SKM-1 (cell line): Measurements from ENCODE around the gene AHCYL1.
"Not testable (repeated sequence)": the region's sequence is repeated elsewhere in the genome, so short reads cannot be mapped to it uniquely, and the experiment has no call there.

ENCODE experiments used
- DNase-seq: peaks from one replicate; lab custom pipeline; 2025; ENCODE audit not compliant: unreplicated experiment; lab: John Stamatoyannopoulos, UW

Gene AHCYL1

DNA sequence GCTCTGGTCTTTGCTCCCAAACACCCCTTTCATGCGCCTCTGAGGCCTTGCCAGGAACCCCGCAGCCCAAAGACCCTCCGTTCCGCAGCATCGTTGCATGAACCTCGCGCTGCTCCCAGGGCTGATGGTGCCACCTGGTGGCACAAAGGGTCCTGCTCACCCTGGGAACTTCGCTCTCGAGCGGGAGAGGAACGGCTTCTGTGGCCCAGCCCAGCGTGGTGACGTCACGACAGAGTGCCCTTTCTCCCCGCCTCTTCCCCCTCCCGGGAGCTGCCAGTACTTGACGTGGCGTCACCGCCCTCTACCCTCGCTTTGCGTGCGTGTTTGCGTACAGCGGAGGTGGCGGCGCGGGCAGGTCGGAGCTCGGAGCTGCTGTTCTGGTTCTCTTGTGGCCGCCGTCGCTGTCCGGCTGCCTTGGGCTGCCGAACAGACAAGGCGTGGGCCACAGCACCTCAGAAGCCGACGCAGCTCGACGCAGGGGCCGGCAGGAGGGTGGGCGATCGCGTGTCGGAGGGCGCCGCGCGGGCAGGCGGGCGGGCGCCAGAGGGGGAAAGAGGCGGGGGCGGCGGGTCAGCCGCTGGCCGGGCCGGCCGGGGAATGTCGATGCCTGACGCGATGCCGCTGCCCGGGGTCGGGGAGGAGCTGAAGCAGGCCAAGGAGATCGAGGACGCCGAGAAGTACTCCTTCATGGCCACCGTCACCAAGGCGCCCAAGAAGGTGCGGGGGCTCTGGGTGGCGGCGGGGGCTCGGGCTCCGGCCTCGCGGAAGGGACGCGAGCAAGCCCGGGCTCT, at the start of gene AHCYL1:
AHCYL1 (plus strand) TSS at position 310 of the 791 bp plus-strand sequence; CDS start at position 598, 288 bp downstream.
- peak; percentile 97 for DNase-seq

DNA sequence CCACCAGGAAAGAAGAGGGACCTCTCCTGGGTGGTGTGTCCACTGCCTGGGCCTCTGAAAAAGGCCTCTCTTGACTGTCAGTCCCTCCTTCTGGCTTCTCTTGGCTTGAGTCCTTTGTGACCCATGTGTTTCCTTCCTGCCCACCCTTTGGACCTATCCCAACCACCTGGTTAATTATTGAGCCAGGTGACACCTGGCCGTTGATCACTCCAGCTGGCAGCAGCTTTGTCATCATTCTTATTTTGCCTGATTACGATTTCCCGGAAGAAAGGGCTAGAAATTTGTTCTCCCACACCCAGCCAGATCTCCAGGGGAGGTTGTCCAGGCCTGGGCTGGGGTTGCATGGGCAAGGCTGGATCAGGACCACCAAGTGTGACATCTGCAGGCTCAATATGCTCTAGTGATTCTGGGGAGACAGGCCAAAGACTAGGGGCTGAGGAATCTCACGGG, 49.1 kb upstream of the AHCYL1 start:
- no peak for DNase-seq

GRCh38 chr1:109937738-109938137, 46.8 kb upstream of the AHCYL1 start:
- DNase-seq: no peak

DNA sequence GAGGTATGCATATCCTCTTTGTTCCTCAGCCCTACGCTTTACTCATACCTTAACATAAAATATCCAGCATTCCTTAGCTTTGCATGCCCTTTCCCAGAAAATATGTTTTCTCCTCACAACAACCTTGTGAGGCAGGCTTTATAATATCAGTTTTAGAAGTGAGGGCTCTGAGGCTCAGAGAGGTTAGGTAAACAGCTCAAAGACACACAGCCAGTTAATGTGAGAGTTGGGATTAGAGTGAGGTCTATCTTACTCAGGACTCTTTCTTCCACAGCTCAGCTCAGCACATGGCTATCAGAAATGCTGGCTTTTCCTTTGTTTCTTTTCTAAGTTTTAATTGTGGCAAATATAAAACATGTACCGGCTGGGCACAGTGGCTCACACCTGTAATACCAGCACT, 46.0 kb upstream of the AHCYL1 start:
- no peak for DNase-seq

- no peak for DNase-seq
Measured at GRCh38 chr1:109942434-109942833, 42.1 kb upstream of the AHCYL1 start.

DNA sequence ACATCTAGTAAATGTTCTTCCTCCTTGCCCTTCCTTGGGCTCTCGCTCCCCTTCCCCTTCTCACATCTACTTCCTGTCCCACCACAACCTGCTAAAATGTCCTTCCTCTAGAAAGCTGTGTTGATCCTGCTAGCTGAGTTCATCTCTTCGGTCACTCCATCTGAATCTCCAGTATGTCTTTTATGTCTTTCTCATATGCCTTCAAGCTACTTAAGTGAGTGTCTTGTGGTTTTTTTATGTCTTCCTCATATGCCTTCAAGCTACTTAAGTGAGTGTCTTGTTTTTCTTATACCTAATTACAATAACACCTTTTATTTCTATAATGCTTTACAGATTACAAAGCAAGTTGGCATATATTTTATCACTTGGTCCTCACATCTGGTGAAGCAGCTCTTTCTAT, 40.0 kb upstream of the AHCYL1 start:
- DNase-seq: no peak

GRCh38 chr1:109946511-109946910, 38.1 kb upstream of the AHCYL1 start:
- no peak for DNase-seq

DNA sequence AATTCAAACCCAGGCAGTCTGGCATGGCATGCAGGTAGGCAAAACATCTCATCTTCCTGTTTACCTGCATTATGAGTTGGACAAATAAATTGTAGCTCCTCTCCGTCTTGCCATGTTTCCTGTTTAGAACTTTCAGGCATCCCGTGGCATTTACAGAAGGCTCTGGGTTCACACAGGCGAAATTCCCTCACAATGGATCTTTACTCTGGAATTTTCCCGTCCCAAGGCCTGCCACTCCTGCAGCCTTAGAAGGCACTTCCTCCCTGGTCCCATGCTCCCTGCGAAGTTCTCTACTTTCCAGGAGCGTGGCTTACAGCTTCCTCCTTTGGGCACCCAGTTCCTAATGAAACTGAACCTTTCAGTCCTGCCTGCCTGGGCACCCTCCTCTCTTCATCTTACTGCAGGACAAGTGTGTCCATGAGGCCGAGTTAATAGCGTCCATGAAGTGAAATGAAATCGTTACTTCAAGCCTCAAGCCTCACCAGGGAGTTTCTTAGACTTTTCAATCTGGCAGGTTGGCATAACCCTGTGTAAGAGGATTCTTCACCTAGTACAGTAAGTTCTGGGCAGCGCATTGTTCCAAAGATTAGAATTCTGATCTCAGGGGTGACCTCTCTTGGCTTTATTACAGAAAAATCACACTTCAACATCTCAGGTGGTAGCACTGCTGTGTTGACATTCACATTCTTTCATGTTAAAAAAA, 36.8 kb upstream of the AHCYL1 start:
- DNase-seq: no peak

DNA sequence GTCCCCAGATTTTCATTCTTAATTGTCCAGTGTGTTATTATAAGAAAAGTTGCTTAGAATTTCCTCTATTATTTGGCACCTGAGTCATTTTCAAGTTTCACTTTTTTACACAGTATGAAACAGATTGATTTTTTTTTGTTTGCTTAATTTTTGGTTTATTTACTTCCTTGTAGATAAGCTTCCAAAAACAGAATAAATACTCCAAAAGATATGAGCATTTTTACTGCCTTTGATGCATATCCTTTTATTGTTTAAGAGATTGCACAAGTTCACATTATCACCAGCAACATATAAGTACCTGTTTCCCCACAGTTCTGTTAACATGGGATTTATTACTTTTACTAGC, 36.3 kb upstream of the AHCYL1 start:
- DNase-seq: no peak

GRCh38 chr1:109950038-109950437, 34.5 kb upstream of the AHCYL1 start:
- no peak for DNase-seq

DNA sequence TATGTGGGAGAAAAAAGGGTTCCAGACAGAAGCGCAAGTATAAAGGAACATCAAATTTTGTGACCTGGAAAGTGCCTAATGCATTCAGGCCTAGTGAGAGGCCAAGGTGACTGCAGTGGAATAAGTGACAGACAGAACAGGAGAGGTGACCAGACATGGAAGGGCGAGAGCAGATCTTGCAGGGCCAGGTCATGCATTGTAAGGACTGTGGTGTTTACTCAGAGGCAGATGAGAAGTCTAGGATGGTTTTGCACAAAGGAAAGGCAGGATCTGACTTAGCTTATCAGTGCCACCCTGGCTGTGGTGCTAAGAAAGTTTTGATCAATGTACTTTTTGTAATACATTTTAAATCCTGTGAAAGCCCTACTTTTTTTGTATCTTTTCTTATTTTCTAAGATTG, 34.1 kb upstream of the AHCYL1 start:
- DNase-seq: no peak

DNA sequence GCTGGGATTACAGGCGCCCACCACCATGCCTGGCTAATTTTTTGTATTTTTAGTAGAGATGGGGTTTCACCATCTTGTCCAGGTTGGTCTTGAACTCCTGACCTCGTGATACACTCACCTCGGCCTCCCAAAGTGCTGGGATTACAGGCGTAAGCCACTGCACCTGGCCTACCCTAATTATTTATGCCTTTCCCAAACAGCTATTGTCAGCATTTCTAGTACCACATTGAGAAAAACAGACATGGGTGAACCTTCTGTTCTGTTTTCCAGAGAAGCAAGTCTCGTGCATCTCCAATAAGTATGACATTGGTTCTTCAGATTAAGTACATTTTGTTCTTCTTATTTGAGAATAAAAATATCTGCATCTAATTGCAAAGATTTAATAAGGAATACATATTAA, 33.1 kb upstream of the AHCYL1 start:
- not testable (repeated sequence) for DNase-seq

- no peak for DNase-seq
Measured at GRCh38 chr1:109954041-109954512, 30.5 kb upstream of the AHCYL1 start.

DNA sequence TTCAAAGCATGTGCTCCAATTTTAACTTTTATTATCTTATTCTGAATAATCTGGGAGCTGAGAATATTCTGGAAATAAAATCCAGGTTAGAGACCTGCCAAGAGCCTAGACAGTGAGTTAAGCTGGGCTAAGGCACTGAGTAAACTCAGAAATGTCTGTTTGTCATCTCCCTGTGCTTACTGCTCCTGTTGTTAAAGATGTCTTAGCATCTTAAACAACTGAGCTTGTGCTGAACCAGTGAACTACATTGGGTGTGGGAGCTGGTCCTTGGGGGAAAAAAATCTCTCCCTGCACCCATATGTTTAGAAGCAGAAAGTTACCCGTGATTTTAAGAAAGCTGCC, 25.0 kb upstream of the AHCYL1 start:
- no peak for DNase-seq

- no peak for DNase-seq
Measured at GRCh38 chr1:109959974-109960744, 24.4 kb upstream of the AHCYL1 start.

- DNase-seq: no peak
Measured at GRCh38 chr1:109960745-109961094, 23.8 kb upstream of the AHCYL1 start.

- no peak for DNase-seq
Measured at GRCh38 chr1:109963864-109964263, 20.7 kb upstream of the AHCYL1 start.

DNA sequence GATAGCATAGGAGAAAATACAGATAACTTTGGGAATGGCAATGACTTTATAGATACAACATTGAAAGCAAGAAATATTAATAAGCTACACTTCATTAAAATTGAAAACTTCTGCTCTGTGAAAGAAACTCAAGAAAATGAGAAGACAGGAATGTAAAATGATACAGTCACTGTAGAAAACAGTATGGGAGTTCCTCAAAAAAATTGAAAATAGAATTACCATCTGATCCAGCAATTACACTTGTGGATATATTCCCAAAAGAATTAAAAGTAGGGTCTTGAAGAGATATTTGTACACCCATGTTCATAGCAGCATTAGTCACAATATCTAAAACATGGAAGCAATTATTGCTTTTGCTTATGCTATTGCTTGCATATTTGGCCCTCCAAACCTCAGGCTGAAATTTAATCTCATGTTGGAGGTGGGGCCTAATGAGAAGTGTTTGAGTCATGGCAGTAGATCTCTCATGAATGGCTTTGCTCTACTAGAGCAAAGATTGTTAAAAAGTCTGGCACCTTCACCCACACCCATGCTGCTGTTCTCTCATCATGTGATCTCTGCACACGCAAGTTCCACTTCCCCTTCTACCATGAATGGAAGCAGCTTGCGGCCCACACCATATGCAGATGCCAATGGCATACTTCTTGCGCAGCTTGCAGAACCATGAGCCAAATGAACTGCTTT, 15.3 kb upstream of the AHCYL1 start:
- no peak for DNase-seq

DNA sequence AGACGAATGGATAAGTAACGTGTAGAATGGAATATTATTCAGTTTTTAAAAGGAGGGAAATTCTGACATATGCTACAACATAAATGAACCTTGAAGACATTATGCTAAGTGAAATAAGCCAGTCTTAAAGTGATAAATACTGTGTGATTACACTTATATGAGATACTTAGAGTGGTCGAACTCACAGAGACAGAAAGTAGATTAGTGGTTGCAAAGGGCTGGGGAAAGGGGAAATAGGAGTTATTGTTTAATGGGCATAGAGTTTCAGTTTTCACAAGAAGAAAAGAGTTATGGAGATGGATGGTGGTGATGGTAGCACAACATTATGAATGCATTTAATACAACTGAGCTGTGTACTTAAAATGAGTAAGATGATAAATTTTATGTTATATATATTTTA, 14.7 kb upstream of the AHCYL1 start:
- DNase-seq: no peak

DNA sequence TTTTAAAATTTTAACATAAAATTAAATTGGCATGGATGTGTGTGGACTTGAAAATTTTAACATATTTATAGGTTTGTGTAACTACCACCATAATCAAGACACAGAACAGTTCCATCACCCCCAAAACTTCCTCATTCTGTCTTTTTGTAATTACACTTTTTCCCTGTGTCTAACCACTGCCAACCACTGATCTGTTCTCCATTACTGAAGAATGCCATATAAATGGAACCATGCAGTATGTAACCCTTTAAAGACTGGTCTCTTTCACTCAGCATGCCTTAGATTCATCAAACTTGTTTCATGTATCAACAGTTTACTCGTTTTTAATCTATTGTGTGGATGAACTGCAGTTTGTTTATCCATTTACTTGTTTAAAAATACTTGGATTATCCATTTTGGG, 13.0 kb upstream of the AHCYL1 start:
- no peak for DNase-seq

DNA sequence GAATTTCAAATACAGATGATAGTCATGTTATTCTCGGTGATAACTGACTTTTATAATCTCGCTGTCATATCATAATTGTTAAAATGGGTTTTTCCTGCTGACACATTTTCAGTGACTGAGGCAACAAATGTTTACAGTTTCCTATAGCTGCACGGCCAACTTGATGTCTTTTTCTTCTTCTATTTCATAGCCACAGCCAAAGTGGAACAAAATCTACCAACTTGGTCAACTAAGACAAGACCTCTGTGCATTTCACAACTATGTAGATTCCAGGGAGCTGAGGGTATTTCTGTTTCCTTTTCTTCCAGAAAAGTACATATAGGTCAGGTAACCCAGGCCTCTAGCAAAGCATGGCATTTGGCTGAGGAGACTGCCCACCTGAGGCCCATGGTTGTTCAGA, 10.4 kb upstream of the AHCYL1 start:
- DNase-seq: no peak
